K562 treated with DMSO at 1 percent for 24 hours (cell line): ENCODE results near the gene RABGGTA. TPM values are rescaled to one million over a fixed set of nuclear protein-coding genes. Genes with fewer than 3 reads are reported as not detected.

Experiments
- total RNA-seq: library from RNA; unstranded; fragments of 300-600 nt; gene quantifications from 2 replicates; pipeline ENCODE4 v1.2.3, GENCODE V29; 2022; ENCODE audit warnings: low read depth; ENCODE audit not compliant: insufficient read depth

RABGGTA gene
- 24.9 and 28.0 TPM in 2 replicates for total RNA-seq

GRCh38 chr14:24271134-24271833 is at the start of gene RABGGTA:
Gene RABGGTA, minus strand, starts transcription at chr14:24271597. Its CDS starts 482 bp downstream, at chr14:24271115.

GRCh38 chr14:24310646-24311604 is 39.5 kb upstream of the RABGGTA start, which contains the start of gene LTB4R:
Gene LTB4R, plus strand, starts transcription at chr14:24311502. Its CDS starts 4,150 bp downstream, at chr14:24315652.

GRCh38 chr14:24309538-24310264 is 38.3 kb upstream of the RABGGTA start, which contains the start of gene LTB4R2:
Gene LTB4R2, plus strand, starts transcription at chr14:24310140. Its CDS starts 525 bp downstream, at chr14:24310665.

GRCh38 chr14:24307575-24308341 is 36.4 kb upstream of the RABGGTA start, which contains the start of gene CIDEB:
Gene CIDEB, minus strand, starts transcription at chr14:24307977. Its CDS starts 119 bp downstream, at chr14:24307858.

GRCh38 chr14:24299255-24300191 is 28.1 kb upstream of the RABGGTA start, which contains the start of the genes DHRS1 and NOP9:
Gene DHRS1, minus strand, starts transcription at chr14:24299780. Its CDS starts 674 bp downstream, at chr14:24299106.
Gene NOP9, plus strand, starts transcription at chr14:24299850. Its CDS starts 105 bp downstream, at chr14:24299955.

GRCh38 chr14:24262821-24263733 is 8.3 kb downstream of the RABGGTA start, which contains the start of gene TGM1:
Gene TGM1, minus strand, starts transcription at chr14:24263177. Its CDS starts 825 bp downstream, at chr14:24262352.

GRCh38 chr14:24232645-24233537 is 38.5 kb downstream of the RABGGTA start, which contains the start of gene GMPR2:
Gene GMPR2, plus strand, starts transcription at chr14:24232929. Its CDS starts 325 bp downstream, at chr14:24233254.

GRCh38 chr14:24232121-24232644 is 39.2 kb downstream of the RABGGTA start, which contains the start of gene NEDD8:
Gene NEDD8, minus strand, starts transcription at chr14:24232367. Its CDS starts 100 bp downstream, at chr14:24232267.

Other genes starting within 250 kb of the RABGGTA start
- 0.16 TPM in 1 of 2 replicates, not detected in the other for gene CARMIL3, start 219.6 kb downstream of the RABGGTA start, total RNA-seq
- gene CPNE6, start 200.0 kb downstream of the RABGGTA start, total RNA-seq: not detected in 2 replicates
- 150 and 160 TPM in 2 replicates for gene PCK2, start 177.3 kb downstream of the RABGGTA start, total RNA-seq
- gene DCAF11, start 156.8 kb downstream of the RABGGTA start, total RNA-seq: 52.3 and 59.5 TPM in 2 replicates
- gene NRL, start 156.6 kb downstream of the RABGGTA start, total RNA-seq: 1.6 and 2.8 TPM in 2 replicates
- 0.50 TPM in 1 of 2 replicates, not detected in the other for gene FITM1, start 140.9 kb downstream of the RABGGTA start, total RNA-seq
- gene PSME1, start 135.4 kb downstream of the RABGGTA start, total RNA-seq: 169 and 181 TPM in 2 replicates
- gene EMC9, start 130.0 kb downstream of the RABGGTA start, total RNA-seq: 55.6 TPM in 2 replicates
- 119 and 129 TPM in 2 replicates for gene PSME2, start 125.0 kb downstream of the RABGGTA start, total RNA-seq
- gene RNF31, start 124.1 kb downstream of the RABGGTA start, total RNA-seq: 34.5 and 41.7 TPM in 2 replicates
- 11.9 and 14.2 TPM in 2 replicates for gene IRF9, start 110.3 kb downstream of the RABGGTA start, total RNA-seq
- 1.7 and 2.6 TPM in 2 replicates for gene REC8, start 99.5 kb downstream of the RABGGTA start, total RNA-seq
- 16.3 and 21.4 TPM in 2 replicates for gene IPO4, start 82.8 kb downstream of the RABGGTA start, total RNA-seq
- gene TM9SF1, start 76.2 kb downstream of the RABGGTA start, total RNA-seq: 22.1 and 25.4 TPM in 2 replicates
- gene TSSK4, start 65.9 kb downstream of the RABGGTA start, total RNA-seq: 0.96 TPM in 1 of 2 replicates, not detected in the other
- 63.2 and 63.8 TPM in 2 replicates for gene CHMP4A, start 58.1 kb downstream of the RABGGTA start, total RNA-seq
- 16.9 and 17.9 TPM in 2 replicates for gene MDP1, start 55.5 kb downstream of the RABGGTA start, total RNA-seq
- gene NEDD8, start 39.2 kb downstream of the RABGGTA start, total RNA-seq: 144 and 171 TPM in 2 replicates
- gene GMPR2, start 38.7 kb downstream of the RABGGTA start, total RNA-seq: 56.8 and 59.4 TPM in 2 replicates
- 21.0 and 28.8 TPM in 2 replicates for gene TINF2, start 29.0 kb downstream of the RABGGTA start, total RNA-seq
- gene TGM1, start 8.4 kb downstream of the RABGGTA start, total RNA-seq: 1.5 and 3.1 TPM in 2 replicates
- 41.0 and 43.3 TPM in 2 replicates for gene DHRS1, start 28.2 kb upstream of the RABGGTA start, total RNA-seq
- gene NOP9, start 28.3 kb upstream of the RABGGTA start, total RNA-seq: 9.2 and 10.5 TPM in 2 replicates
- gene CIDEB, start 36.4 kb upstream of the RABGGTA start, total RNA-seq: not detected in 2 replicates
- gene LTB4R2, start 38.5 kb upstream of the RABGGTA start, total RNA-seq: 5.2 and 5.8 TPM in 2 replicates
- gene LTB4R, start 39.9 kb upstream of the RABGGTA start, total RNA-seq: 8.1 and 11.2 TPM in 2 replicates
- gene ADCY4, start 63.5 kb upstream of the RABGGTA start, total RNA-seq: not detected in 2 replicates
- gene RIPK3, start 68.4 kb upstream of the RABGGTA start, total RNA-seq: 0.35 and 0.89 TPM in 2 replicates
- gene NFATC4, start 96.6 kb upstream of the RABGGTA start, total RNA-seq: 1.5 and 1.8 TPM in 2 replicates
- gene NYNRIN, start 127.4 kb upstream of the RABGGTA start, total RNA-seq: 1.4 and 1.6 TPM in 2 replicates
- gene CBLN3, start 158.1 kb upstream of the RABGGTA start, total RNA-seq: 0.98 and 1.1 TPM in 2 replicates
- 45.0 and 48.5 TPM in 2 replicates for gene KHNYN, start 158.4 kb upstream of the RABGGTA start, total RNA-seq
- 74.3 and 80.6 TPM in 2 replicates for gene SDR39U1, start 171.2 kb upstream of the RABGGTA start, total RNA-seq
- not detected in 2 replicates for gene CMA1, start 236.7 kb upstream of the RABGGTA start, total RNA-seq